GM18502 (cell line): ENCODE measurements around the gene AKT3.
"Not testable (repeated sequence)": the region's sequence is repeated elsewhere in the genome, so short reads cannot be mapped to it uniquely, and the experiment has no call there.

ENCODE experiments used
- ATAC-seq: cut with Tn5 transposase; IDR thresholded peaks from one replicate; pipeline ENCODE4 v1.9.1; 2021; ENCODE audit warnings: mild to moderate bottlenecking; ENCODE audit not compliant: unreplicated experiment, poor library complexity

Gene AKT3

GRCh38 chr1:243850202-243850451, at the start of gene AKT3:
Gene AKT3 (minus strand): TSS chr1:243850243. CDS start chr1:243843170, 7,073 bp downstream.
- peak; percentile 61 for ATAC-seq

- no peak for ATAC-seq
Observed at GRCh38 chr1:243898278-243898677, 48.2 kb upstream of the AKT3 start.

GRCh38 chr1:243896313-243896712, 46.3 kb upstream of the AKT3 start:
- no peak for ATAC-seq

GRCh38 chr1:243892456-243892855, 42.4 kb upstream of the AKT3 start:
- ATAC-seq: no peak

- ATAC-seq: no peak
Observed at GRCh38 chr1:243890576-243890975, 40.5 kb upstream of the AKT3 start.

GRCh38 chr1:243885806-243886205, 35.8 kb upstream of the AKT3 start:
- ATAC-seq: no peak

- no peak for ATAC-seq
Observed at GRCh38 chr1:243884603-243885002, 34.6 kb upstream of the AKT3 start.

GRCh38 chr1:243883551-243883950, 33.5 kb upstream of the AKT3 start:
- ATAC-seq: no peak

GRCh38 chr1:243882276-243882675, 32.2 kb upstream of the AKT3 start:
- no peak for ATAC-seq

GRCh38 chr1:243877058-243877457, 27.0 kb upstream of the AKT3 start:
- ATAC-seq: not testable (repeated sequence)

GRCh38 chr1:243855616-243856318, 5.7 kb upstream of the AKT3 start:
- no peak for ATAC-seq

- ATAC-seq: no peak
Observed at GRCh38 chr1:243851765-243852164, 1.7 kb upstream of the AKT3 start.

- no peak for ATAC-seq
Observed at GRCh38 chr1:243851257-243851756, 1.3 kb upstream of the AKT3 start.

- ATAC-seq: peak; percentile 54
Observed at GRCh38 chr1:243850452-243851256, 611 bp upstream of the AKT3 start.

- ATAC-seq: peak; percentile 33
Observed at GRCh38 chr1:243849421-243850201, 432 bp downstream of the AKT3 start.

GRCh38 chr1:243848858-243849420, 1.1 kb downstream of the AKT3 start:
- ATAC-seq: peak; percentile 23

- ATAC-seq: no peak
Observed at GRCh38 chr1:243848165-243848857, 1.7 kb downstream of the AKT3 start.

- no peak for ATAC-seq
Observed at GRCh38 chr1:243846761-243847160, 3.3 kb downstream of the AKT3 start.

- ATAC-seq: no peak
Observed at GRCh38 chr1:243845888-243846287, 4.2 kb downstream of the AKT3 start.

GRCh38 chr1:243844186-243844585, 5.9 kb downstream of the AKT3 start:
- no peak for ATAC-seq
